SK-N-MC (cell line): ENCODE measurements around the gene CALM3.

Experiments
- DNase-seq: peaks from one replicate; pipeline ENCODE4 v3.0.0-alpha.2; 2011; ENCODE audit warnings: low read depth, low spot score
- H3K27ac ChIP-seq: fragments of 200-600 bp; sonication (generic); 2 replicates; pipeline ENCODE4 v1.5.1; 2016; ENCODE audit warnings: mixed run types
- H3K36me3 ChIP-seq: fragments of 200-600 bp; sonication (generic); 2 replicates; pipeline ENCODE4 v1.6.1; 2017; ENCODE audit warnings: antibody characterized with exemption, low read length, mixed read lengths; ENCODE audit not compliant: insufficient read depth
- H3K4me3 ChIP-seq: fragments of 200-600 bp; sonication (generic); 2 replicates; pipeline ENCODE4 v1.5.1; 2016
- H3K9ac ChIP-seq: fragments of 200-600 bp; sonication (generic); 2 replicates; pipeline ENCODE4 v1.8.0; 2017; ENCODE audit warnings: mixed run types, mixed read lengths; ENCODE audit not compliant: insufficient read length
- H3K9me3 ChIP-seq: fragments of 200-600 bp; sonication (generic); 2 replicates; pipeline ENCODE4 v1.6.1; 2017; ENCODE audit warnings: low read depth, mild to moderate bottlenecking, antibody characterized with exemption, low read length, moderate library complexity, mixed read lengths
- EZH2 ChIP-seq: fragments of 200-600 bp; sonication (generic); IDR thresholded peaks from one replicate; pipeline ENCODE4 v1.6.1; 2017; ENCODE audit warnings: antibody characterized with exemption
- FOXP2 ChIP-seq: optimal IDR thresholded peaks from 2 replicates; pipeline ENCODE3; 2011; ENCODE audit warnings: mild to moderate bottlenecking, moderate library complexity; ENCODE audit not compliant: insufficient read depth; ENCODE audit errors: extremely low read length, control extremely low read depth
- POLR2AphosphoS5 ChIP-seq: IDR thresholded peaks from 2 replicates; pipeline ENCODE4 v1.6.1; 2012; ENCODE audit warnings: mild to moderate bottlenecking, low read depth, low read length, borderline replicate concordance

Gene CALM3

GRCh38 chr19:46603752-46604231 is 2.7 kb downstream of the CALM3 start:
- Histone ChIP-seq H3K36me3 (peaks cover 38% of the 10 kb centered on the region), H3K9me3 (no peaks in the 10 kb centered on the region), H3K4me3 (no peak overlapping the region), H3K9ac (no peak overlapping the region), H3K27ac (no peak overlapping the region)
- no peak for TF ChIP-seq FOXP2
- no peak for TF ChIP-seq EZH2
- TF ChIP-seq POLR2AphosphoS5: no peak
- no peak for DNase-seq

GRCh38 chr19:46604781-46605355 is 3.7 kb downstream of the CALM3 start:
- Histone ChIP-seq H3K9ac (no peak overlapping the region), H3K9me3 (no peaks in the 10 kb centered on the region), H3K36me3 (peaks cover 49% of the 10 kb centered on the region), H3K4me3 (no peak overlapping the region), H3K27ac (no peak overlapping the region)
- DNase-seq: no peak
- no peak for TF ChIP-seq FOXP2
- no peak for TF ChIP-seq POLR2AphosphoS5
- no peak for TF ChIP-seq EZH2

- Histone ChIP-seq H3K9me3 (no peaks in the 10 kb centered on the region), H3K4me3 (no peak overlapping the region), H3K27ac (no peak overlapping the region), H3K9ac (no peak overlapping the region), H3K36me3 (peaks cover 51% of the 10 kb centered on the region)
- TF ChIP-seq EZH2 (no peak), POLR2AphosphoS5 (no peak), FOXP2 (no peak)
- DNase-seq: no peak
Measured at GRCh38 chr19:46605356-46605821, 4.3 kb downstream of the CALM3 start.

DNA sequence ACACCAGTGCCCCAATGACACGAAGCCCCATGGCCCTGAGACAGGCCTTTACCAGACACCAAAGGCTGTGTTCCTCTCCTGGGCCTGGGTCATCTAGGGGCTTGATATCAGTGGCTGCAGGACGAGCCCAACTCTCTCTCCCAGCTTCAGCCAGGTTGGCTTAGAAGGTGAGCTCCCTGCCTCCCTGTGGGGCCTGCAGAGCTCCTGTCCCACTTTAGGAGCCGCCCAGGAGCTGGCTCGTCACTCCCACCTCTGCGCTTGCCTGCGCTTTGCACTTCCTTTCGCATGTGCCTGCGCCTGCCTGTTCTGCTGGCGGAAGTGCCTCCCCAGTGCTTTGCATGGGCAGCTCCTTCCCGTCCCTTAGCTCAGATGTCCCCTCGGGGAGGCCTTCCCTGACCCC is 4.9 kb downstream of the CALM3 start:
- TF ChIP-seq POLR2AphosphoS5 (no peak), FOXP2 (no peak), EZH2 (no peak)
- H3K36me3 ChIP-seq: peaks cover 51% of the 10 kb centered on the region
- no peaks in the 10 kb centered on the region for H3K9me3 ChIP-seq
- H3K4me3 ChIP-seq: no peak overlapping the region
- H3K9ac ChIP-seq: no peak overlapping the region
- no peak overlapping the region for H3K27ac ChIP-seq
- no peak for DNase-seq

GRCh38 chr19:46606681-46607447 is 5.7 kb downstream of the CALM3 start:
- Histone ChIP-seq H3K27ac (no peak overlapping the region), H3K9ac (no peak overlapping the region), H3K36me3 (peaks cover 51% of the 10 kb centered on the region), H3K9me3 (no peaks in the 10 kb centered on the region), H3K4me3 (no peak overlapping the region)
- no peak for DNase-seq
- no peak for TF ChIP-seq POLR2AphosphoS5

GRCh38 chr19:46607448-46607841 is 6.3 kb downstream of the CALM3 start:
- H3K9ac ChIP-seq: no peak overlapping the region
- H3K4me3 ChIP-seq: no peak overlapping the region
- peaks cover 51% of the 10 kb centered on the region for H3K36me3 ChIP-seq

DNA sequence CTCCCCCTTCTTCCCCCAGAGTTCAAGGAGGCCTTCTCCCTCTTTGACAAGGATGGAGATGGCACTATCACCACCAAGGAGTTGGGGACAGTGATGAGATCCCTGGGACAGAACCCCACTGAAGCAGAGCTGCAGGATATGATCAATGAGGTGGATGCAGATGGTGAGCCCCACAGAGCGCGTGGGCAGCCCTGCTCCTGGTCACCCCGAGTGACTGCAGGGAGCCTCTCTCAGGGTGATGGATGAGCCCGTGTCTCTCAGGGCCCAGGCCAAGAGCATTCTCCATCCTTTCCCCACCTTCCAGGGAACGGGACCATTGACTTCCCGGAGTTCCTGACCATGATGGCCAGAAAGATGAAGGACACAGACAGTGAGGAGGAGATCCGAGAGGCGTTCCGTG is 7.0 kb downstream of the CALM3 start:
- TF ChIP-seq EZH2 (no peak), POLR2AphosphoS5 (no peak), FOXP2 (no peak)
- no peak overlapping the region for H3K27ac ChIP-seq

More at GRCh38 chr19:46607448-46607841, 6.3 kb downstream of the CALM3 start:
- H3K27ac ChIP-seq: no peak overlapping the region
- DNase-seq: no peak
- H3K9me3 ChIP-seq: no peaks in the 10 kb centered on the region
- TF ChIP-seq POLR2AphosphoS5 (no peak), EZH2 (no peak), FOXP2 (no peak)

GRCh38 chr19:46608581-46609345 is 7.6 kb downstream of the CALM3 start:
- H3K36me3 ChIP-seq: peaks cover 51% of the 10 kb centered on the region
- TF ChIP-seq POLR2AphosphoS5: no peak
- TF ChIP-seq FOXP2: no peak
- TF ChIP-seq EZH2: no peak
- no peak for DNase-seq
- H3K9ac ChIP-seq: no peak overlapping the region
- no peak overlapping the region for H3K27ac ChIP-seq
- H3K9me3 ChIP-seq: no peaks in the 10 kb centered on the region
- no peak overlapping the region for H3K4me3 ChIP-seq

More for the DNA sequence above, 7.0 kb downstream of the CALM3 start:
- no peak for DNase-seq
- H3K36me3 ChIP-seq: peaks cover 51% of the 10 kb centered on the region
- no peak overlapping the region for H3K4me3 ChIP-seq
- no peaks in the 10 kb centered on the region for H3K9me3 ChIP-seq
- no peak overlapping the region for H3K9ac ChIP-seq
